HepG2 (cell line): ENCODE measurements around the gene NSFL1C. TPM values are rescaled to one million over a fixed set of nuclear protein-coding genes. Genes with fewer than 3 reads are reported as not detected.

Source experiments
- NR0B2 ChIP-seq: sonication (generic); formaldehyde crosslinking; IDR thresholded peaks from 2 replicates; pipeline ENCODE4 v1.4.0; 2020; ENCODE audit warnings: mild to moderate bottlenecking, missing genetic modification reagents
- RBM22 ChIP-seq: fragments of 200-400 bp; formaldehyde crosslinking; optimal IDR thresholded peaks from 2 replicates; pipeline ENCODE3; 2017; ENCODE audit warnings: mild to moderate bottlenecking, low read length, moderate library complexity
- THYN1 ChIP-seq: sonication (generic); formaldehyde crosslinking; IDR thresholded peaks from 2 replicates; pipeline ENCODE4 v1.8.1; 2023; ENCODE audit warnings: low read depth, mild to moderate bottlenecking, moderate library complexity, missing genetic modification reagents, borderline replicate concordance
- YEATS2 ChIP-seq: sonication (generic); formaldehyde crosslinking; IDR thresholded peaks from 2 replicates; pipeline ENCODE4 v1.4.0; 2020; ENCODE audit warnings: missing genetic modification reagents, borderline replicate concordance
- ZMYM2 ChIP-seq: sonication (generic); formaldehyde crosslinking; IDR thresholded peaks from 2 replicates; pipeline ENCODE4 v1.8.0; 2022; ENCODE audit warnings: mild to moderate bottlenecking, missing genetic modification reagents
- ZNF12 ChIP-seq: sonication (generic); formaldehyde crosslinking; IDR thresholded peaks from 2 replicates; pipeline ENCODE4 v1.5.0; 2020; ENCODE audit warnings: missing genetic modification reagents
- ZNF276 ChIP-seq: sonication (generic); formaldehyde crosslinking; IDR thresholded peaks from 2 replicates; pipeline ENCODE4 v1.4.0; 2020; ENCODE audit warnings: mild to moderate bottlenecking, low read depth, missing genetic modification reagents
- ZNF30 ChIP-seq: sonication (generic); formaldehyde crosslinking; IDR thresholded peaks from 2 replicates; pipeline ENCODE4 v1.5.0; 2020; ENCODE audit warnings: mild to moderate bottlenecking, missing genetic modification reagents
- ZNF660 ChIP-seq: sonication (generic); formaldehyde crosslinking; IDR thresholded peaks from 2 replicates; pipeline ENCODE4 v1.5.1; 2020; ENCODE audit warnings: mild to moderate bottlenecking, low read depth, missing genetic modification reagents, borderline replicate concordance
- ZSCAN12 ChIP-seq: sonication (generic); formaldehyde crosslinking; IDR thresholded peaks from 2 replicates; pipeline ENCODE4 v1.9.0; 2021; ENCODE audit warnings: mild to moderate bottlenecking, missing genetic modification reagents
- polyA plus RNA-seq, 8 experiments: library from polyadenylated mRNA; depleted of rRNA in 3 of 8; stranded (reverse) in 7 of 8; unstranded in 1 of 8; fragments of >200 nt; fragmentation: Illumina TruSeq in 4 of 8; extraction: Trizol in 4 of 8; gene quantifications; 2 replicates each; pipeline versions ENCODE4 v1.2.1 to v1.2.3, GENCODE V29; 2011 to 2016; ENCODE audit warnings: low read depth in 4 of 8, missing spikeins in 1 of 8, mixed read lengths in 1 of 8; ENCODE audit not compliant: insufficient read depth in 1 of 8
- total RNA-seq, 5 experiments: library from RNA; depleted of rRNA; stranded (reverse); fragments of >200 nt; fragmentation: Illumina TruSeq; extraction: Trizol; gene quantifications; 2 replicates each; pipeline ENCODE4 v1.2.3, GENCODE V29; 2016; ENCODE audit warnings: low read depth in 1 of 5
- TF ChIP-seq, protein P1 (sequence below): sonication (generic); formaldehyde crosslinking; conservative IDR thresholded peaks from 2 replicates; pipeline ENCODE4 v1.4.0; 2020; ENCODE audit warnings: mild to moderate bottlenecking, missing genetic modification reagents, moderate library complexity
- TF ChIP-seq, protein P2 (sequence below): sonication (generic); formaldehyde crosslinking; IDR thresholded peaks from 2 replicates; pipeline ENCODE4 v1.8.1; 2022; ENCODE audit warnings: low read depth, mild to moderate bottlenecking, missing genetic modification reagents
- TF ChIP-seq, protein P3 (sequence below): sonication (generic); formaldehyde crosslinking; IDR thresholded peaks from 2 replicates; pipeline ENCODE4 v1.4.0; 2020; ENCODE audit warnings: missing genetic modification reagents
- TF ChIP-seq, protein P4 (sequence below): sonication (generic); formaldehyde crosslinking; IDR thresholded peaks from 2 replicates; pipeline ENCODE4 v1.9.0; 2021; ENCODE audit warnings: missing genetic modification reagents, mild to moderate bottlenecking, borderline replicate concordance

Gene NSFL1C
- total and polyA plus RNA-seq, 2 of the 13 experiments (the other 11 are each of a cell fraction or from before 2014, with no cell fraction given), result 22.9 to 62.7 TPM

GRCh38 chr20:1466211-1467081 is at the start of gene NSFL1C (continued):
- TF ChIP-seq, protein P1, sequence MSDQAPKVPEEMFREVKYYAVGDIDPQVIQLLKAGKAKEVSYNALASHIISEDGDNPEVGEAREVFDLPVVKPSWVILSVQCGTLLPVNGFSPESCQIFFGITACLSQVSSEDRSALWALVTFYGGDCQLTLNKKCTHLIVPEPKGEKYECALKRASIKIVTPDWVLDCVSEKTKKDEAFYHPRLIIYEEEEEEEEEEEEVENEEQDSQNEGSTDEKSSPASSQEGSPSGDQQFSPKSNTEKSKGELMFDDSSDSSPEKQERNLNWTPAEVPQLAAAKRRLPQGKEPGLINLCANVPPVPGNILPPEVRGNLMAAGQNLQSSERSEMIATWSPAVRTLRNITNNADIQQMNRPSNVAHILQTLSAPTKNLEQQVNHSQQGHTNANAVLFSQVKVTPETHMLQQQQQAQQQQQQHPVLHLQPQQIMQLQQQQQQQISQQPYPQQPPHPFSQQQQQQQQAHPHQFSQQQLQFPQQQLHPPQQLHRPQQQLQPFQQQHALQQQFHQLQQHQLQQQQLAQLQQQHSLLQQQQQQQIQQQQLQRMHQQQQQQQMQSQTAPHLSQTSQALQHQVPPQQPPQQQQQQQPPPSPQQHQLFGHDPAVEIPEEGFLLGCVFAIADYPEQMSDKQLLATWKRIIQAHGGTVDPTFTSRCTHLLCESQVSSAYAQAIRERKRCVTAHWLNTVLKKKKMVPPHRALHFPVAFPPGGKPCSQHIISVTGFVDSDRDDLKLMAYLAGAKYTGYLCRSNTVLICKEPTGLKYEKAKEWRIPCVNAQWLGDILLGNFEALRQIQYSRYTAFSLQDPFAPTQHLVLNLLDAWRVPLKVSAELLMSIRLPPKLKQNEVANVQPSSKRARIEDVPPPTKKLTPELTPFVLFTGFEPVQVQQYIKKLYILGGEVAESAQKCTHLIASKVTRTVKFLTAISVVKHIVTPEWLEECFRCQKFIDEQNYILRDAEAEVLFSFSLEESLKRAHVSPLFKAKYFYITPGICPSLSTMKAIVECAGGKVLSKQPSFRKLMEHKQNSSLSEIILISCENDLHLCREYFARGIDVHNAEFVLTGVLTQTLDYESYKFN, result peak; percentile 71
- TF ChIP-seq, protein P2, sequence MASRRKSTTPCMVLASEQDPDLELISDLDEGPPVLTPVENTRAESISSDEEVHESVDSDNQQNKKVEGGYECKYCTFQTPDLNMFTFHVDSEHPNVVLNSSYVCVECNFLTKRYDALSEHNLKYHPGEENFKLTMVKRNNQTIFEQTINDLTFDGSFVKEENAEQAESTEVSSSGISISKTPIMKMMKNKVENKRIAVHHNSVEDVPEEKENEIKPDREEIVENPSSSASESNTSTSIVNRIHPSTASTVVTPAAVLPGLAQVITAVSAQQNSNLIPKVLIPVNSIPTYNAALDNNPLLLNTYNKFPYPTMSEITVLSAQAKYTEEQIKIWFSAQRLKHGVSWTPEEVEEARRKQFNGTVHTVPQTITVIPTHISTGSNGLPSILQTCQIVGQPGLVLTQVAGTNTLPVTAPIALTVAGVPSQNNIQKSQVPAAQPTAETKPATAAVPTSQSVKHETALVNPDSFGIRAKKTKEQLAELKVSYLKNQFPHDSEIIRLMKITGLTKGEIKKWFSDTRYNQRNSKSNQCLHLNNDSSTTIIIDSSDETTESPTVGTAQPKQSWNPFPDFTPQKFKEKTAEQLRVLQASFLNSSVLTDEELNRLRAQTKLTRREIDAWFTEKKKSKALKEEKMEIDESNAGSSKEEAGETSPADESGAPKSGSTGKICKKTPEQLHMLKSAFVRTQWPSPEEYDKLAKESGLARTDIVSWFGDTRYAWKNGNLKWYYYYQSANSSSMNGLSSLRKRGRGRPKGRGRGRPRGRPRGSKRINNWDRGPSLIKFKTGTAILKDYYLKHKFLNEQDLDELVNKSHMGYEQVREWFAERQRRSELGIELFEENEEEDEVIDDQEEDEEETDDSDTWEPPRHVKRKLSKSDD (CRISPR knock-in tag), result peak; percentile 99
- TF ChIP-seq ZSCAN12 (CRISPR knock-in tag) (peak; percentile 92), NR0B2 (CRISPR knock-in tag) (peak; percentile 97), ZNF276 (CRISPR knock-in tag) (peak; percentile 97), YEATS2 (CRISPR knock-in tag) (peak; percentile 72; the same call in 1 of the 2 replicates), THYN1 (CRISPR knock-in tag) (peak; percentile 91; the same call in 1 of the 2 replicates), ZMYM2 (CRISPR knock-in tag) (no peak), ZNF12 (CRISPR knock-in tag) (peak; percentile 55), ZNF30 (CRISPR knock-in tag) (peak; percentile 89; the same call in 1 of the 2 replicates), ZNF660 (CRISPR knock-in tag) (no peak), RBM22 (peak; percentile 64)
- TF ChIP-seq, protein P3, sequence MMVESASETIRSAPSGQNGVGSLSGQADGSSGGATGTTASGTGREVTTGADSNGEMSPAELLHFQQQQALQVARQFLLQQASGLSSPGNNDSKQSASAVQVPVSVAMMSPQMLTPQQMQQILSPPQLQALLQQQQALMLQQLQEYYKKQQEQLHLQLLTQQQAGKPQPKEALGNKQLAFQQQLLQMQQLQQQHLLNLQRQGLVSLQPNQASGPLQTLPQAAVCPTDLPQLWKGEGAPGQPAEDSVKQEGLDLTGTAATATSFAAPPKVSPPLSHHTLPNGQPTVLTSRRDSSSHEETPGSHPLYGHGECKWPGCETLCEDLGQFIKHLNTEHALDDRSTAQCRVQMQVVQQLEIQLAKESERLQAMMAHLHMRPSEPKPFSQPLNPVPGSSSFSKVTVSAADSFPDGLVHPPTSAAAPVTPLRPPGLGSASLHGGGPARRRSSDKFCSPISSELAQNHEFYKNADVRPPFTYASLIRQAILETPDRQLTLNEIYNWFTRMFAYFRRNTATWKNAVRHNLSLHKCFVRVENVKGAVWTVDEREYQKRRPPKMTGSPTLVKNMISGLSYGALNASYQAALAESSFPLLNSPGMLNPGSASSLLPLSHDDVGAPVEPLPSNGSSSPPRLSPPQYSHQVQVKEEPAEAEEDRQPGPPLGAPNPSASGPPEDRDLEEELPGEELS (CRISPR knock-in tag), result peak; percentile 78
- TF ChIP-seq, protein P4, sequence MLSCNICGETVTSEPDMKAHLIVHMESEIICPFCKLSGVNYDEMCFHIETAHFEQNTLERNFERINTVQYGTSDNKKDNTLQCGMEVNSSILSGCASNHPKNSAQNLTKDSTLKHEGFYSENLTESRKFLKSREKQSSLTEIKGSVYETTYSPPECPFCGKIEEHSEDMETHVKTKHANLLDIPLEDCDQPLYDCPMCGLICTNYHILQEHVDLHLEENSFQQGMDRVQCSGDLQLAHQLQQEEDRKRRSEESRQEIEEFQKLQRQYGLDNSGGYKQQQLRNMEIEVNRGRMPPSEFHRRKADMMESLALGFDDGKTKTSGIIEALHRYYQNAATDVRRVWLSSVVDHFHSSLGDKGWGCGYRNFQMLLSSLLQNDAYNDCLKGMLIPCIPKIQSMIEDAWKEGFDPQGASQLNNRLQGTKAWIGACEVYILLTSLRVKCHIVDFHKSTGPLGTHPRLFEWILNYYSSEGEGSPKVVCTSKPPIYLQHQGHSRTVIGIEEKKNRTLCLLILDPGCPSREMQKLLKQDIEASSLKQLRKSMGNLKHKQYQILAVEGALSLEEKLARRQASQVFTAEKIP (CRISPR knock-in tag), result no peak
